NCI-H524 (cell line): Measurements from ENCODE around the gene FAM199X.
A peak's percentile ranks its signal among the peaks of the same experiment; 100 is the strongest.

Experiments used
- DNase-seq, 2 experiments: peaks; one replicate each; lab custom pipeline; 2025; lab: John Stamatoyannopoulos, UW

The FAM199X gene

GRCh38 chrX:104165894-104166734, at the start of gene FAM199X:
FAM199X (plus strand) TSS chrX:104166453; CDS start chrX:104166786, 333 bp downstream.
- DNase-seq, result peak; percentile 55 to 83

- DNase-seq, result no peak
These were observed 48.5 kb upstream of the FAM199X start for GRCh38 chrX:104117759-104118158.

- DNase-seq, result peak in 1 of 2 experiments; percentile 64
These were observed 47.5 kb upstream of the FAM199X start for GRCh38 chrX:104118765-104119164.

GRCh38 chrX:104122829-104123228, 43.4 kb upstream of the FAM199X start:
- no peak for DNase-seq

- DNase-seq, result no peak
These were observed 39.4 kb upstream of the FAM199X start for GRCh38 chrX:104126856-104127255.

GRCh38 chrX:104130808-104131207, 35.4 kb upstream of the FAM199X start:
- DNase-seq, result no peak

- DNase-seq, result no peak
These were observed 31.5 kb upstream of the FAM199X start for GRCh38 chrX:104134583-104135261.

GRCh38 chrX:104135677-104136076, 30.6 kb upstream of the FAM199X start:
- DNase-seq, result no peak

GRCh38 chrX:104136241-104137019, 29.8 kb upstream of the FAM199X start:
- peak; percentile 72 to 89 for DNase-seq

GRCh38 chrX:104137496-104137895, 28.8 kb upstream of the FAM199X start:
- DNase-seq, result peak; percentile 8 to 50

GRCh38 chrX:104141087-104141760, 25.0 kb upstream of the FAM199X start:
- DNase-seq, result no peak

GRCh38 chrX:104151037-104151436, 15.2 kb upstream of the FAM199X start:
- DNase-seq, result no peak

GRCh38 chrX:104156630-104157529, 9.4 kb upstream of the FAM199X start, which contains the start of gene SLC25A53:
SLC25A53 (minus strand) TSS chrX:104157009; CDS start chrX:104105257, 51,752 bp downstream.
- DNase-seq, result peak; percentile 87 to 90

GRCh38 chrX:104166735-104167436, 633 bp downstream of the FAM199X start:
- no peak for DNase-seq

GRCh38 chrX:104168127-104168526, 1.9 kb downstream of the FAM199X start:
- DNase-seq, result no peak

GRCh38 chrX:104172121-104172520, 5.9 kb downstream of the FAM199X start:
- no peak for DNase-seq

GRCh38 chrX:104172788-104173187, 6.5 kb downstream of the FAM199X start:
- DNase-seq, result no peak

- DNase-seq, result peak; percentile 1 to 18
These were observed 7.6 kb downstream of the FAM199X start for GRCh38 chrX:104173841-104174240.

- DNase-seq, result no peak
These were observed 17.4 kb downstream of the FAM199X start for GRCh38 chrX:104183685-104184084.

- no peak for DNase-seq
These were observed 21.7 kb downstream of the FAM199X start for GRCh38 chrX:104187931-104188330.
